H1 (cell line): ENCODE data around the gene DDB1. TPM values are rescaled to one million over a fixed set of nuclear protein-coding genes. Genes with fewer than 3 reads are reported as not detected.

Source experiments
- CHD1 ChIP-seq: IDR thresholded peaks from 2 replicates; pipeline ENCODE4 v1.6.1; 2012; ENCODE audit warnings: low read depth, low read length, improper control_type of control experiment
- PHF8 ChIP-seq: fragments of 200-600 bp; sonication (generic); conservative IDR thresholded peaks from 2 replicates; pipeline ENCODE4 v1.7.1; 2012; ENCODE audit warnings: low read depth, mild to moderate bottlenecking, inconsistent platforms, low read length, moderate library complexity
- RAD21 ChIP-seq, 2 experiments: IDR thresholded peaks in 1 of 2; conservative IDR thresholded peaks in 1 of 2; 2 replicates each; pipeline ENCODE4 v1.6.1; 2011; ENCODE audit warnings: low read depth in 2 of 2, low read length in 2 of 2, improper control_type of control experiment in 1 of 2, inconsistent platforms in 1 of 2, mild to moderate bottlenecking in 1 of 2, moderate library complexity in 1 of 2
- RFX5 ChIP-seq: IDR thresholded peaks from 2 replicates; pipeline ENCODE4 v1.6.1; 2011; ENCODE audit warnings: low read depth, low read length, improper control_type of control experiment, borderline replicate concordance
- TAF7 ChIP-seq: optimal IDR thresholded peaks from 2 replicates; pipeline ENCODE3; 2011; ENCODE audit warnings: low read depth, mild to moderate bottlenecking, inconsistent platforms, low read length, moderate library complexity, borderline replicate concordance
- TEAD4 ChIP-seq: IDR thresholded peaks from 2 replicates; pipeline ENCODE4 v1.6.1; 2012; ENCODE audit warnings: low read depth, low read length, inconsistent platforms, mixed read lengths
- YY1 ChIP-seq: IDR thresholded peaks from 2 replicates; pipeline ENCODE4 v1.6.1; 2011; ENCODE audit warnings: low read depth, mild to moderate bottlenecking, low read length
- polyA plus RNA-seq, 7 experiments: library from polyadenylated mRNA; depleted of rRNA in 3 of 7; stranded (reverse) in 5 of 7; unstranded in 2 of 7; fragments of >200 nt in 5 of 7; fragments of 200-250 nt in 2 of 7; gene quantifications; 1 replicate in 5 of 7; 2 replicates in 1 of 7; 4 replicates in 1 of 7; pipeline versions ENCODE4 v1.2.1 to v1.2.3, GENCODE V29; 2011 to 2013; ENCODE audit warnings: missing spikeins in 2 of 7, mixed read lengths in 2 of 7
- total RNA-seq: library from RNA; stranded (reverse); fragmentation: NEBNext Ultra II Directional; extraction: Animal tissue kit (Norgen Biotek cat#: 25700); gene quantifications from 2 replicates; pipeline ENCODE4 v1.2.1, GENCODE V29; 2021

Gene DDB1
- total and polyA plus RNA-seq, 2 of the 8 experiments (the other 6 are each of a cell fraction or from before 2014, with no cell fraction given): 275 to 306 TPM

DNA sequence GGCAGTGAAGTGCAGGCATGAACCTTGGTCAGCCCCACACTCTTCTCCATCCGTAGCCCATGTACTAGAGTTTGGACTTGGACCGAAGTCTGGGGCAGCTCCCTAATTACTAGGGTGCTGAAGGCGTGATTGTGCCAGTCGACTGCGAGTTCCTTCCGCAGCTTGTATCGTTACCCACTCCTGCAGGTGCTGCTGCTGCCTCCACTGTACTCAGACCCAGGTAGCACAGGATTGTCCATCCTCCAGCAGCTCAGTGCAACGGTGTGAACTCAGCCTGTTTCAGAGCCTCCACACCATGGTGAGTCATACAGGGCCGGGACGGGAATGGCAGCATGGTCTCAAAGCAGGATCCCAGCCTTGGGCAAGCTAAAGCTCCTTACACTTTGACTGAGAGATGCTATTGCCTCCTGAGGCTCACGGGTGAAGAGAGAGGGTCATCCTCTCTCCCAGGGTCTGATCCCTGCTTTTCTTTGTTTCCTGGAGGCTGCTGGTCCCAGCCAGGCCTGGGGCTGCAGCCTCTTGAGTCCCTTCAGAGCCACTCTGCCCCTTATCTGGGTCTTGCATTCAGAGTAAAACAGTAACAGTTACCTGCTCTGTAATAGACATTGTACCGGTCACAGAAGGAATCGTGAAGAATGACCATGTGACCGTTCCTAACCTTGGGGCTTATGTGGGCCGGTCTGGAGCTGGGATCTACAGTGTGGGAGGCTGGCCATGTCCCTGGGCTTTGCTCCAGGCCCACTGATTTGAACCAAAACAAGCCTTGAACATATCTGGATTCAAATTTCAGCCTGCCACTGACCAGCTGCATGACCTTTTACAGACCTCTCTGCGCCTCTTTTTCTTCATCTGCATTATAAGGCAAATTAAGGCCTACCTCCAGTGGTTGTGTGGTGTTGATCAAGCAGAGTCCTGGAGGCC is 1.8 kb upstream of the DDB1 start (continued):
- TF ChIP-seq YY1 (no peak), CHD1 (no peak), TEAD4 (no peak), PHF8 (no peak), RFX5 (no peak), RAD21 (IDR thresholded peaks at IDR 0.05 in 1 of 2, conservative IDR thresholded peaks at IDR 0.05 in 1 of 2; ENCODE audit: low read depth in 2 of 2, low read length in 2 of 2) (no peak), TAF7 (no peak)
